Effector memory CD4-positive, alpha-beta T cell (primary cell): ENCODE data around the gene TMEM141.
"Not testable (repeated sequence)": the region's sequence is repeated elsewhere in the genome, so short reads cannot be mapped to it uniquely, and the experiment has no call there.

ENCODE experiments used
- DNase-seq, 3 donors: peaks; one replicate each; pipeline ENCODE4 v3.0.0-alpha.2; 2020
- H3K27ac ChIP-seq: 2 replicates; pipeline ENCODE4 v1.7.0; 2013; ENCODE audit warnings: mild to moderate bottlenecking, low read length, moderate library complexity; ENCODE audit not compliant: insufficient read depth, poor library complexity, severe bottlenecking
- H3K27me3 ChIP-seq: replicated peaks from 2 replicates; pipeline ENCODE4 v1.7.0; 2013; ENCODE audit warnings: mild to moderate bottlenecking, low read length; ENCODE audit not compliant: insufficient read depth, control insufficient read depth, poor library complexity, severe bottlenecking
- H3K36me3 ChIP-seq: 2 replicates; pipeline ENCODE4 v1.7.0; 2013; ENCODE audit warnings: mild to moderate bottlenecking, low read length, moderate library complexity; ENCODE audit not compliant: control insufficient read depth, insufficient read depth
- H3K4me1 ChIP-seq: 2 replicates; pipeline ENCODE4 v1.7.0; 2013; ENCODE audit warnings: low read length, mild to moderate bottlenecking; ENCODE audit not compliant: control insufficient read depth, insufficient read depth, poor library complexity, severe bottlenecking
- H3K4me3 ChIP-seq: 2 replicates; pipeline ENCODE4 v1.7.0; 2013; ENCODE audit warnings: low read length, low read depth, mild to moderate bottlenecking; ENCODE audit not compliant: insufficient read depth, poor library complexity, severe bottlenecking
- H3K9me3 ChIP-seq: 2 replicates; pipeline ENCODE4 v1.7.0; 2013; ENCODE audit warnings: mild to moderate bottlenecking, low read length, moderate library complexity; ENCODE audit not compliant: control insufficient read depth

The TMEM141 gene

GRCh38 chr9:136793086-136793946 is 2.2 kb downstream of the TMEM141 start:
- Histone ChIP-seq H3K27ac (no peak overlapping the region), H3K4me3 (no peak overlapping the region)
- DNase-seq: no peak

GRCh38 chr9:136794281-136794999 is 3.3 kb downstream of the TMEM141 start:
- H3K27ac ChIP-seq: no peak overlapping the region
- no peaks in the 10 kb centered on the region for H3K9me3 ChIP-seq
- peaks cover 5% of the 10 kb centered on the region for H3K36me3 ChIP-seq
- H3K4me3 ChIP-seq: no peak overlapping the region
- H3K27me3 ChIP-seq: no peaks in the 10 kb centered on the region
- no peak for DNase-seq
- H3K4me1 ChIP-seq: peaks cover 22% of the 10 kb centered on the region

More at GRCh38 chr9:136793086-136793946, 2.2 kb downstream of the TMEM141 start:
- Histone ChIP-seq H3K9me3 (no peaks in the 10 kb centered on the region), H3K4me1 (peaks cover 15% of the 10 kb centered on the region), H3K27me3 (no peaks in the 10 kb centered on the region), H3K36me3 (peaks cover 5% of the 10 kb centered on the region)

DNA sequence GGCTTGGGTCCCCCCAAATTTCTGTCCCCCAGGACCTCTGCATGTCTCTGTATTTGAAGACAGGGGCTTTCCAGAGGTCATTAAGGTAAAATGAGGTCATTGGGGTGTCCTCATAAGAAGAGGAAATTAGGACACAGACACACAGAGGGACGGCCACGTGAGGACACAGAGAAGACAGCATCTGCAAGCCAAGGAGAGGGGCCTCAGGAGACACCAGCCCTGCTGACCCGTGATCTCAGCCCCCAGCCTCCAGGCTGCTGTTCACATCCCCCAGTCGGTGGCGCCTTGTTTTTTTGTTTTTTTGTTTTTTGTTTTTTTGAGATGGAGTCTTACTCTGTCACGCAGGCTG is 3.8 kb downstream of the TMEM141 start:
- H3K27ac ChIP-seq: no peak overlapping the region
- H3K4me3 ChIP-seq: no peak overlapping the region
- H3K4me1 ChIP-seq: peaks cover 27% of the 10 kb centered on the region
- H3K9me3 ChIP-seq: no peaks in the 10 kb centered on the region
- DNase-seq: no peak
- no peaks in the 10 kb centered on the region for H3K27me3 ChIP-seq
- H3K36me3 ChIP-seq: peaks cover 5% of the 10 kb centered on the region

DNA sequence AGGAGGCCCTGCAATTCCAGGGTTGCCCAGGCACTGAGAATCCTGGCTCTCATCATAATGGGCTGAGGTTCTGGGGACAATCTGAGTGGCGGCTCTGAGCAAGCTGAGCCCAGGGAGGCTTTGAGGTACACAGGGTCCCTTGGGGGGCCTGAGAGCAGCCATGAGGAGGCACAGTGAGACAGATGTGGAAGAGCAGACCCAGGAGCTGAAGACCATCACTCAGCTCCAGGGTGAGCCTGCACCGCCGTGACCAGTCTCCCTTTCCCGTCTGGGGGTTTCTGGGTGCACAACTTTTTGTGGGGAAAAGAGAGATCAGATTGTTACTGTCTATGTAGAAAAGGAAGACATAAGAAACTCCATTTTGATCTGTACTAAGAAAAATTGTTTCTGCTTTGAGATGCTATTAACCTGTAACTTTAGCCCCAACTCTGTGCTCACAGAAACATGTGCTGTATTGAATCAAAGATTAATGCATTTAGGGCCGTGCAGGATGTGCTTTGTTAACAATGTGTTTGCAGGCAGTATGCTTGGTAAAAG is 5.2 kb downstream of the TMEM141 start, which contains the start of gene CCDC183:
TSS of gene CCDC183 (plus strand) at position 101 of the 537 bp plus-strand sequence. CDS start at position 161, 60 bp downstream.
- Histone ChIP-seq H3K4me3 (no peak within 1 kb of the TSS), H3K27ac (no peak within 1 kb of the TSS), H3K4me1 (peaks cover 35% of the 10 kb centered on the region)

DNA sequence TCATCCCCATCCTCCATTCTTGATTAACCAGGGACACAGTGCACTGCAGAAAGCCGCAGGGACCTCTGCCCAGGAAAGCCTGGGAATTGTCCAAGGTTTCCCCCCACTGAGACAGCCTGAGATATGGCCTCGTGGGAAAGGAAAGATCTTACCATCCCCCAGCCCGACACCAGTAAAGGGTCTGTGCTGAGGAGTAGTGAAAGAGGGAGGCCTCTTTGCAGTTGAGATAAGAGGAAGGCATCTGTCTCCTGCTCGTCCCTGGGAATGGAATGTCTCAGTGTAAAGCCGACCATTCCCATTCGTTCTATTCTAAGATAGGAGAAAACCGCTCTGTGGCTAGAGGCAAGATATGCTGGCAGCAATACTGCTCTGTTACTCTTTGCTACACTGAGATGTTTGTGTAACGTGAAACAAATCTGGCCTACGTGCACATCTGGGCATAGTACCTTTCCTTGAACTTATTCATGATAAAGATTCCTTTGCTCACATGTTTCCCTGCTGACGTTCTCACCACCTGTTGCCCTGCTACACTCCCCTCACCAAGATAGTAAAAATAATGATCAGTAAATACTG is 5.7 kb downstream of the TMEM141 start:
- not testable (repeated sequence) for H3K4me3 ChIP-seq, H3K27me3 ChIP-seq, H3K9me3 ChIP-seq, H3K36me3 ChIP-seq, H3K27ac ChIP-seq, DNase-seq
- peaks cover 30% of the 10 kb centered on the region for H3K4me1 ChIP-seq

More for the DNA sequence above, 5.2 kb downstream of the TMEM141 start, which contains the start of gene CCDC183:
- Histone ChIP-seq H3K9me3 (no peaks in the 10 kb centered on the region), H3K36me3 (peaks cover 5% of the 10 kb centered on the region), H3K27me3 (no peaks in the 10 kb centered on the region)
- no peak for DNase-seq

GRCh38 chr9:136798708-136799078 is 7.5 kb downstream of the TMEM141 start:
- no peak for DNase-seq
- Histone ChIP-seq H3K27me3 (no peaks in the 10 kb centered on the region), H3K36me3 (no peaks in the 10 kb centered on the region), H3K4me1 (peaks cover 22% of the 10 kb centered on the region), H3K9me3 (no peaks in the 10 kb centered on the region), H3K4me3 (no peak overlapping the region), H3K27ac (no peak overlapping the region)

GRCh38 chr9:136799079-136799853 is 8.1 kb downstream of the TMEM141 start:
- H3K36me3 ChIP-seq: no peaks in the 10 kb centered on the region
- peak overlapping the region; percentile 47 for H3K4me3 ChIP-seq
- H3K27ac ChIP-seq: peak overlapping the region; percentile 32
- no peak for DNase-seq
- H3K9me3 ChIP-seq: no peaks in the 10 kb centered on the region
- no peaks in the 10 kb centered on the region for H3K27me3 ChIP-seq
- H3K4me1 ChIP-seq: peaks cover 22% of the 10 kb centered on the region

GRCh38 chr9:136799854-136800657 is 8.9 kb downstream of the TMEM141 start:
- Histone ChIP-seq H3K36me3 (no peaks in the 10 kb centered on the region), H3K4me3 (peak overlapping the region; percentile 47), H3K9me3 (no peaks in the 10 kb centered on the region), H3K27ac (peak overlapping the region; percentile 32), H3K27me3 (no peaks in the 10 kb centered on the region), H3K4me1 (peaks cover 22% of the 10 kb centered on the region)
- DNase-seq: peak; percentile 81 to 93 (median 87)

DNA sequence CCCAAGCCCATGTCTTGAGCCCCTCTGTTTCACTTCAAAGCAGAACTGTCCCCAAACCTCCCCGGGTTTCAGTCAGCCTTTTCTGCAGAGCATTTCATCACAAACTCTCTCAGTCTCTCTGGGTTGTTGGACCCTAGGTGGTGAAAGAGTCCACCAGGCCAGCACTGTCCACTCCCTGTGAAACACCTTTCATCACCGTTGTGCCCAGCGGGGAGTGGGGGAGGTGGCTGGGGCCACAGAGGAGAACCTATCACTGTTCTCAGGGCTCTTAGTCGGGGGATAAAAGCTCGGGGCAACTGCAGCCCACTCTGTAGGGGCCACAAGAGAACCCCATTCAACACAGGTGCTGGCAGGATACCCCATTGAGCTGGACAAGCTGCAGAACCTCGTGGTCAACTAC is 11.2 kb downstream of the TMEM141 start:
- no peak for DNase-seq
- no peaks in the 10 kb centered on the region for H3K27me3 ChIP-seq
- no peaks in the 10 kb centered on the region for H3K9me3 ChIP-seq
- no peak overlapping the region for H3K27ac ChIP-seq
- H3K4me1 ChIP-seq: peaks cover 33% of the 10 kb centered on the region
- no peak overlapping the region for H3K4me3 ChIP-seq
- no peaks in the 10 kb centered on the region for H3K36me3 ChIP-seq
